HG03139 (cell line): ENCODE measurements around the gene GALNT16.

Experiments
- ATAC-seq: cut with Tn5 transposase; IDR thresholded peaks from one replicate; pipeline ENCODE4 v1.9.1; 2021; ENCODE audit not compliant: unreplicated experiment

The GALNT16 gene

DNA sequence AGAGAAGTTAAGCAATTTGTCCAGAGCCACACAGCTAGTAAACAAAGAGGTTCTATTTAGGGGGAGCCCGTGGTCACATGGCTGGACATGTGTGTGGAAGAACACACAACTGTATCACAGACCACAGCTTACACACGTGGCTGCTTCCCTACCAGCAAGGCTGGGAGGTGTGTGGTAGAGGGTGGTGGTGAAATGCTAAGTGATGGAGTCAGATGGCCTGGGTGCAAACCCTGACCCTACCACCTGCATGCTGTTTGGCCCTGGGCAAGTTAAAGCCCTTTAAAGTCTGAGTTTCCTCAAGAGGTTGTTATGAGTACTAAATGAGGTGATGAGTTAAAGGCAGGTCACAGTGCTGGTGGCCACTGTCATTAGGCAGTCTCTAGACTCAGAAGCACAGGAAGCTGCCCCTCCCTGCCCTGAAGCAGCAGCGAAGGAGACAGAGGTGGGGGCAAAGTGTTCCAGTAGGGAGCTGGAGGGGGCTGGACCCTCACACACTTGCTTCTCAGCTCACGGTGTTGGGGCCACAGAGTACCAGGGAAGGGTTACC is 73.9 kb downstream of the GALNT16 start:
- ATAC-seq: no peak

DNA sequence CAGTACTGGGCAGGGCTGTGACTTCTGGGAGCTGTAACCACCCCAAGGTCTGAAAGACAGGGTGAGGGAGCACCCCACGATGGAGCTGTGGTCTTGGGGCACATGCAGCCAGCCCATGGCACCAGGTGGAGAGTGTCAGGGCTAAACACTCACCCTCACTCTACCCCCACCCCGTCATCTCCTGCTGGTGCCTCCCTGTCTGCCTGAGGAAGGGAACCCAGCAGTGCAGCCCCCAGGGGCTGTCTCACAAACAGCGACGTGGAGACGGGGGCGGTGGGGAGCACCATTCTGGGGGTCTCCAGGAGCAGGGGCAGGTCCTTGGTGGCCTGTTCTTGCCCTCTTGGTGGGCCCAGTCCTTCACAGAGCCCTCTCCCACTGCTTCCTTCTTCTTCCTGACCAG is 74.6 kb downstream of the GALNT16 start:
- no peak for ATAC-seq

DNA sequence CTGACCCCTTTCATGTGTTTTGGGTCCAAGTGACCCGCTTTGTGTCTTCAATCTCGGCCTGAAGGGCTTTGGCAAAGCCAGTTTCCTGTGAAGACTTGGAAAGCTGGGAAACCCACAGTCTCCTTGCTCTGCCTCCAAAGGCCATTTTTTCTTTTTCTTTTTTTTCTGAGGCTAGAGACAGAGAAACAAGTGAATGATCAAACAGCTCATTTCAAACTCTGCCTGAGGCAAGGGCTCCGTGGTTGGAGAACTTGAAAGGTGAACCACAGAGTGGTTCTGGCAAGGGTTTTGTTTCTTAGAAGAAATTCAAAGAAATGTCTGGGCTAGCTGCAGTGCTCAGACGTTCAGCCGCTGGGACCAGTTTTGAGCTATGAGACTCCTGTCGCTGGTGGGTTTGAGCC is 75.4 kb downstream of the GALNT16 start:
- ATAC-seq: no peak

DNA sequence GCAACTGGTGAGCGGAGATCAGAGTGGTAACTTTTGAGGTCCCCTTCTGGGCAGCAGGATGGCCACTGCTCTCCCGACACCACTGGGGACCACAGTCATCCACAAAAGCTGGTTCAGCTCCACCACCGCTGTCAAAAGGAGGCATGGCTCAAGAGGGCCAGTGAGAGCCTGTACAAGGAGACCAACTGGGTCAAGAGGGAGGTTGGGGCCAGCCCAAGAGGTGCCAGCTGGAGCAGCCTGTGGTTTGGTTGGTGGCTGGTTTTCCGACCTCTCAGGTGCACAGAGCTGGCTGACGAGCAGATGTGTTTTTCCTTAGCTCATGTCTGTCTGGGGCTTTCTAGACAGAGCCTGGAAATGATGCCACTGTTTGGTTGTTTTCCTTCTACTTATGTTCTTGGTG is 78.0 kb downstream of the GALNT16 start:
- no peak for ATAC-seq

DNA sequence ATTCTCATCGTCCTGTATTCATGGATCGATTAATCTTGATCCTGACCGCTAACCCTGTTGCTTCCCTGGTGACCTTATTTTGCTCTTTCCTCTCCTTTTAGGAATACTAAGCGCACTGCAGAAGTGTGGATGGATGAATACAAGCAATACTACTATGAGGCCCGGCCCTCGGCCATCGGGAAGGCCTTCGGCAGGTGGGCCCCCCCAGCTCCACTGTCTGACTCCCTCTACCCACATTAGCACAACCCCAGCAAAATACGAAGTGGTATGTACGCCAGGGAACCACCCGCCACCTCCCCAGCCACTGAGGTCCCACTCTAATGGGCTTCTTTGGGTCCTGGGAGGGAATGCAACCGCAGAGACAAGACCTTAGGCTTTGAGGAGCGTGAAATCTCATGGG is 79.5 kb downstream of the GALNT16 start:
- no peak for ATAC-seq

DNA sequence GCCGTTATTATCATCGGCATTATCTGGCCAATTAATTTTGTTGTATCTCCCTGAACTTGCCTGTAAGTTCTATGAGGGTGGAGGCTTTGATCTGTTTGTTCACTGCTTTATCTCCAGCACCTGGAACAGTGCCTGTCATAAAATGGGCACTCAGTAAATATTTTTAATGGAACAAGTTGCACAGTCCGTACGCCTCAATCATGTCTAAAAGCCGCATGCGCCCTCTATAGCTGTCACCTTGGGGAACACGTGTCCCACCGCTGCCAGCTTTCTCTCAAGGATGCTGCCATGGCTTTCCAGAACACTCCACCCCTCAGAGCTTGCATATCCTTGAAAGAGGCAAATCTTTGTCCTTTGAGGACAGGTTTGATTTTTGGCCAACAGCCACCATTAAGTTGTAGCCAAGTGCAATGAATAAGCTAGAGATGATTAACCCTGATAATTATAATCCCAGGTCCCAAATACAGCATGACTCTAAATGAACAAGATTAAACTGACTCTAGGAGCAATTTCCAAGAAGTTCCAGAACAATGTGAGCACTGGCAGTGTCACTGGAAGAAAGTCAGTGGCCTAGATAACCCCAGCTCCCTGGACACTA is 83.1 kb downstream of the GALNT16 start:
- no peak for ATAC-seq

DNA sequence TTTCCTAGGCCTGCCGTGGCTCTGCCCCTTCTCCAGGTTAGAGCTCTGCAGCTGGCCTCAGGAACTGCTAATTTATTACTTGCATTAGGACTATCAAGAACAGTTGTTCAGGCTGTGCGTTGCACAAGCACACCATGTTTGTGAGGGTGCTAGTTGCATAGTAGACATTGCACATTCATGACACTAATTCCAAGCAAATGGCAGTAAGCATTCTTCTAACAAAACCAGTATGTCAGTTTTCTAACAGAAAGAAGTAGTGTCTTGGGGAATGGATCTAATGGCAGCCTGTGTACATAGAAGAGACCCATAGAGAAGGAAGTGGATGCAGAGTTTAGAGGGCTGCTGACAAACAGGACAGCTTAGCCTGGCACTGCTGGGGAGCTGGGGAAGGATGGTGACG is 84.2 kb downstream of the GALNT16 start:
- ATAC-seq: no peak

DNA sequence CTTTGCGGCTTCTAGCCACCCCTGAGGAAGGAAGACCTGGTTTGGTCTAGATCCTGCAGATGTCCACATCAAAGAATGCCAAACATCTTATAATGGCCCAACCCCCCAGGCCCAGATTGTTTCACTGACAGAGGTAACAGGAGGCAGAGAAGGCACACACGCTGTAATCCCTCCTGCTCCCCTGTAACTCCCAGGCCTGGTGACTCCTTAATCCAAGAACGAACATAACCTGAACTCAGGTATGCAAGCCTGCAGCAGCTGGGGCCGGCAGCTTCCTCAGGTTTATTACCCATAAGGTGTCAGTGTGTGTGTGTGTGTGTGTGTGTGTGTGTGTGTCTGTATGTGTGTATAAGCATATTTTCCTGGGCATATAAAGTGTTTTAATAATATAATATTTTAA is 85.4 kb downstream of the GALNT16 start:
- ATAC-seq: no peak

DNA sequence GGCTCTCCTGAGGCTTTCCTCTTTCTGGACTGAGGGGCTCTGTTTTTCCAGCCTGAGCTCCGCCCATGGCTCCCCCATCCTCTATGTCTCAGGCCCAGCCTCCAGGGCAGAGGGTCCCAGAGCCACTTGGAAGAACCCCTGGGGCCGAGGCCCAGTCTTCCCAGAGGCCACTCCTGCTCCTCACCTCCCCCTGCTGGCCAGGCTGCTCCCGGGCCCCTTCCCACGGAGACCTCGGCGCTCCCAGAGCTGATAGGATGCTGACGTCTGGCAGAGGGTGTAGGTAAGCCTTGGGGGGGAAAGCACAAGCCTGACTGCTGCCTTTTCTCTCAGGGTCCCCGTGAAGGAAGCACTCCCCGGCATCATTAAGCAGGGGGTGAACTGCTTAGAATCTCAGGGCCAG is 86.8 kb downstream of the GALNT16 start:
- no peak for ATAC-seq

DNA sequence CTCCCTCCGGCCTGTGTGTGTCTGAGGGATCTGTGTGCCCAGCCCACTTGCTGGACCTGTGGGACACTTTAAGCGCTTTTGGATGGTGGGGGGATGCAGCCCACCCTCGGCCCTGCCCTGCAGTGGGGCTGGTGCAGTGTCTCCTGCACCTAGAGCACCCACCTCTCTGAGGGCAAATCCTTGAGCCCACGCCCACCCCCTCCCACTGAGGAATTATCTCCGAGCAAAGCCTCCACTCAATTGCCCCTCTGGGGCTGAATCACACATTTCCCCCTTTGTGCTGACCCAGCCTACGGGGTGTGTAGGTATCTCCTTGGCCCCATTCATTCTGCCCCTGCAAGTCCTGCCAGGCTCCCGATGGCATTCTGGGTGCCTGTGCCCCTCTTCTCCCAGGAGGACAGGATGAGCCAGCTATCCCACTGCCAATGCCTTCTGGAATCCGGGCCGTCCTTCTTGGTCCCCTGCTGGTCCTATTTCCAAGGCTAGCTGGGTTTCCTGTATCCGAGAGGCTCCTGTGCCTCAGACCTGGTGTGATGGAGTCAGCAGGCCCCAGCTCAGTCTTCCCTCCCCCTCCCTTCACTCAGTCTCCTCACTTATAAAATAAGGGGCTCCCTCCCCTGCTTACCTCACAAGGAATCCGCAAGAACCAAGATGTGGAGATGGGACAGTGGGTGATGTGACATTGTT is 89.3 kb downstream of the GALNT16 start:
- no peak for ATAC-seq

DNA sequence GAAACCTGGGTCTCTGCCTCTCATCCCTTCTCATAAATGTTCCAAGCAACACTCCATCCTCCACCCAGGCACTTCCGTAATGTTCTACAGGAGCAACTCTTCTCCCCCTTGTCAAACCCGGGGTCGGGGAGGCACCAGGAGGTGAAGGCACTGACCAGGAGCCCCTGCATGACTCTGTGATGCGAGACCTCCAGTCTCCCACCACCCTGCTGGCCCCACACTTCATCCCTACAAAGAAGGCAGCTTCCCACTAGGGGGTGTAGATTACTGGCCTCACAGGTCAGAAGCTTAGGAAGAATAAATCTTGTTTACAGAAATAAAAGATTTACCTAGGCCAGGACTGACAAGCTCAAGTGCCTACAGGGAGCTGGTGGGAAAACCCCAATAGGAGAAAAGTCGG is 90.9 kb downstream of the GALNT16 start:
- ATAC-seq: no peak

DNA sequence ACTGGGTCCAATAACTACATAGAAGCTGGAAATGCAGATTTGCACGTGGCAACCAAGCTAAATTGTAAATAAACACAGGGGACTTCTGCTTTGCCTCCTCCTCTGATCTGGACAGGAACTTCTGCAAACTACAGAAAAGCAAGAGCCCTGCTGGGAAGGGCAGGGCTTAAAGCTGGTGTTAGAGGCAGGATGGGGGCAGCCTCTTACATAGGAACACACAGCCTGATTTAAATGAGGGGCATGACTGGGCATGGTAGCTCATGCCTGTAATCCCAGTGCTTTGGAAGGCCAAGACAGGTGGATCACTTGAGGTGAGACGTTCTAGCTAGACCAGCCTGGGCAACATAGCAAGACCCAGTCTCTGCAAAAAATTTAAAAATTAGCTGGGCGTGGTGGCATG is 91.4 kb downstream of the GALNT16 start:
- no peak for ATAC-seq

DNA sequence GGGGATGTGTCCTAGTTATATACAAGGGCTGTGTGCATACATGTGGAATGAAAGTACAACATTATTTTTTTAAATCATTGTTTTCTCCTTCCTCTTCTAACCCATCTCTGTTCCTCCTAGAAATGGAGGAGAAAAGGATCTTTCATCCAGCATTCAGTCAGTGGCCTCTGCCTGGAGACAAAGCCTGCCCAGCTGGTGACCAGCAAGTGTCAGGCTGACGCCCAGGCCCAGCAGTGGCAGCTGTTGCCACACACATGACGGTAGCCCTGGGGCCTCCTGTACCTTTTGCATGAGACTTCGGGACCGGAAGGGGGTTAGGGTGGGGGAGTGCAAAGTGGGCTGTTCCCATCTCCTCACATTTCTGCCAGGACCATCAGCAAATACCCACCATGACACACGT is 92.0 kb downstream of the GALNT16 start:
- no peak for ATAC-seq

DNA sequence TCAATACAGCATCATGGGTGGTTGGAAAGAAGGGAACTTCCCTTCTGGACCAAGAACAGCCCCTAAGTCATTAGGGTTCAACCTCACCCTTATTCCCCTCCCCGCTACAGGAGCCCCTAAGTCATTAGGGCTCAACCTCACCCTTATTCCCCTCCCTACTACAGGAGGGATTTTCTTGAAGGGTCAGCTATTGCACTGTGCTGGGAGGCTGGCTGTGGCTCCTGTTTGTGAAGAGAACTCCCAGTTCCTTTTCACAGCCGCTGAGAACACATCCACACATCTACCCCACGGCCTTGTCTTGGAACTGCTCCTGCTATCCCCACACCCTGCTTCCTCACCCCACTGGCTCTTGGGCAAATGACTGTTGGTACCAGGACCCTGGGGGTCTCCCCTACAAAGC is 93.2 kb downstream of the GALNT16 start:
- ATAC-seq: no peak

DNA sequence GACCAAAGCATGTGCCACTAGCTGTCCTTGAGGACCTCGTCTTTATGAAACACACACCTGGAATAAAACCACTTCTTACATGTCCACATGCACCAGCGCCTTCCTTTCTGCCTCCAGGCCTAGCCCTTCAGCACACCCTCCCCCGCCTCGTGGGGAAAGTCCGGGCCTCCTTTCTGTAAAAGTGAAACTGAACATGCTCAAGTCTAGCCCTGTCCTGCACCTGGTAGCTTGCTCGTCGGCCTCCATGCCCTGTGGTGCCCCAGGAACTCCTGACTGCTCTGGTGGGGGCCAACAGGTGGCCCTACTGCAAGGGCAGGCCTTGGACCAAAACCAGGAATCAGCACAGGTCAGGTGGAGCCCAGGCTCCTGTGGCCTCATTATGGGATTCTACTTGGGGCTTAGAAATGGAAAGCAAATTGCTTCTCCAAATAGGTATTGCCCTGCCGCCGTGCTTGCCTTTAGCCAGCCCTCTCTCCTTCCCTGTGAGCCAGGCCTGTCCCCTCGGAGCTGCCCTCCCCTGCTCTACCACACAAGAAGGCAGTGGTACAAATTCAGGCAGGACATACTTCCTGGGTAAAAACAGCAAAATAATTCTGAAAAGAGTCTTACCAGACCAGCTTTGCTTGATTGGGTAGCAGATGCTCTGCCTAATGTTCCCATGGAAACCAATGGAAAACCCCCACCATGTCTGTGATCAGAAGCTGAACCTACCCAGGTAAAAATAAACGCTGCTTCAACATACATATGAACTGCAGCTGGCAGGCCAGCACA is 94.6 kb downstream of the GALNT16 start:
- ATAC-seq: peak; percentile 87

DNA sequence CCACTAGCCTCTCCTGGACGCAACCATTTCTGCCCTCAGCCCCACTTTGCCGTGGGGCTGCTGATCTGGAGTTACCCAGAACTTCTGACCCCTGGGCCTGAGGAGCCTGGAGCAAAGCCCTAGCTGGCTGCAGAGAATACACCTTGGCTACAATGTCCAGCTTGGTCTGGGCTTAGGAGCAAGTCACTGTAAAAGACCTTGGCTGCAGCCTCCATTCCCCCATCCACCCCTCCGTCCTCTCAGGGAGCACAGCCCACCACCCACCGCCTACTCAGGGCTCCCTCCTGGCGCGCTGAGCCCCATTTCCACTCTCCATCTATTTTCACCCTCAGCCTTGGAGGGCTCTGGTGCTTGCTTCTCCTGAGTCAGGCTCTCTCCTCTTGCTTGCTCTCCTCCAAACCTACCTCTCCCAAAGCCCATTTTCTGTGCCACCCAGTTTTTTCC is 95.2 kb downstream of the GALNT16 start:
- ATAC-seq: no peak

DNA sequence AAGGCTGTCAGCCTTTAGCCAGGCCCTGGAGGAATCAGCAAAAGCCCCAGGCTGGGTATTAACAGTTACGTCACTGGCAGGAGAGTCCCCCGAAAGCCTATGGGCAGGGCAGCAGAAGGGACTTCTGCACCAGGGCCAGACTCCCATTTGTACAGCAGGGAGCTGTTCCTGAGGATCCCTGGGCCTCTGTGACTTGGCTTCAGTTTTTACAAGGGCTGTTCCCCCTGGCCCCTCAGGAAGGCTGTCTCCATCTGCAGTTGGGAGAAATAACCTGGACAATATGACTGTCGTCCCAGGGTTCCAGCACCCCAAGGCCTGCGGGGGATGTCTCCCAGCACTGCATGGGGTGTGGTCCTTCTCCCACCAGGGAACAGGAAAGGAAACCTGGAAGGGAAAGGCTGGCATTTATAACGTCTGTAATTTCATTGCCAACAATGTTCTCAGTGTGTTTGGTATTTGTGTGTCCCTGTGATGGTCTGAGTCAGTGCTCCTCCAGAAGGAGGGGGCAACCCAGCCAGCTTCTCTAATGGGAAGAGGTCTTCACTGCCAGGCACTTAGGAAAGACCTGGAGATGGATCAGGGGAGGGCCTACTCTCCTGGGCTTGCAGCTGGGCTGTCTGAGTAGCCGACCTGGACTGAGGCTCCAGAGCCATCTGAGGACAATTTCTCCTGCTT is 95.8 kb downstream of the GALNT16 start:
- ATAC-seq: no peak

DNA sequence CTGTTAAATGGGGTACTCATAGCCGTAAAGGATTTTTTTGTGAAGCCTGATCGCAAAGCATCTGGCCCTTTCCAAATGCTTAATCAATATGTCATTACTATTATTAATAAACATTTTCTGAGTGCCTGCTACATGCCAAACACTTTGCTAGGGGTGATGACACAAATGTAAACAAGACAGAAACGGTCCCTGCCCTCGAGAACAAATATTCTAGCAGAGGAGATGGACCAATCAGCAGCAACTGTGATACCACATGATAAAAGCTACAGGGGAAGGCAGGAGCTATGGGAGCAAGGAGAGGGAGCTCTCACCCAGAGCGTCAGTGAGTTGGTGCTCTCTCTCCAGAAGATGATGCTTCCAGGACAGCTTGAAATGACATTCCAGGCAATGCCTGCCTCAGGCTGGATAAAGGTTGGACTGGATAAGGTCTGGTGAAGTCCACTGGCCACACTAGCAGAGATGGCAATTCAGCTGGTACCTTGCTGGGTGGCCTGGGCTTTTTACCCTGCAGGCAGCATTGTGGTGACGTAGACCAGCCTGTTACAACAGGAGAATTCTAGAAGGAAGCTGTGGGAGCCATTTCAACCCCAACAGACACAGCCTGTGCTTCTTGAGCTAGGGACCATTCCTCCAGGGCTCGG is 97.1 kb downstream of the GALNT16 start:
- ATAC-seq: no peak

DNA sequence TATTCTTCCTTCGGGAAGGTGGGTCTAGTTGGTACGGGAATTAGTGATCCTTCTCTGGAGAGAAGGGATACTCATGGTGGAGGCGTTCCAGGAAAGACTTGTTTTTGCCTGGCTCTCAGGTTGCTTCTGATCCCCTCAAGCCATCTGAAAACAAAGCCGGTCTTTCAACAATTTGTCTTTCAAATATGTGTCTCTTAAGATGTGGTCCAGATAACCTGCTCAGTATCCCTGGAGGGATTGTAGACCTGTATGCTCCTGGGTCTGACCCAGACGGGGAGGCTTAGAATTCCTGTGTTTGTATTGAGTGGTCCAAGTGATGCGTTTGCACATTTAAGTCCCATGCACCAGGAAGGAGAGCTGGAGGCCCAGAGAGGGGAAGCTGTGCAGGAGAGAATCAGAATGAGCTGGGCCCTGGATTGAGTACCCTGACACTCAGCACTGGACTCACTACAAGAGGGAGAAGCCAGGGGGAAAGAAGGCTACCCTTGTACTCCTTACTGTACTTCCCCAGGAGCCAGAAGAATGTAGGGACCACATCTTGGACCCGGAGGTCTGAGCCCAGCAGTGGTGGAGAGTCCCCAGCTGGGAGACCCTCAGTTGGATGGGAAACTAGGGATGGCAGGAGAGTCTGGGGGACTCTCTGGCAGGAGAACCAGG is 97.7 kb downstream of the GALNT16 start:
- no peak for ATAC-seq

DNA sequence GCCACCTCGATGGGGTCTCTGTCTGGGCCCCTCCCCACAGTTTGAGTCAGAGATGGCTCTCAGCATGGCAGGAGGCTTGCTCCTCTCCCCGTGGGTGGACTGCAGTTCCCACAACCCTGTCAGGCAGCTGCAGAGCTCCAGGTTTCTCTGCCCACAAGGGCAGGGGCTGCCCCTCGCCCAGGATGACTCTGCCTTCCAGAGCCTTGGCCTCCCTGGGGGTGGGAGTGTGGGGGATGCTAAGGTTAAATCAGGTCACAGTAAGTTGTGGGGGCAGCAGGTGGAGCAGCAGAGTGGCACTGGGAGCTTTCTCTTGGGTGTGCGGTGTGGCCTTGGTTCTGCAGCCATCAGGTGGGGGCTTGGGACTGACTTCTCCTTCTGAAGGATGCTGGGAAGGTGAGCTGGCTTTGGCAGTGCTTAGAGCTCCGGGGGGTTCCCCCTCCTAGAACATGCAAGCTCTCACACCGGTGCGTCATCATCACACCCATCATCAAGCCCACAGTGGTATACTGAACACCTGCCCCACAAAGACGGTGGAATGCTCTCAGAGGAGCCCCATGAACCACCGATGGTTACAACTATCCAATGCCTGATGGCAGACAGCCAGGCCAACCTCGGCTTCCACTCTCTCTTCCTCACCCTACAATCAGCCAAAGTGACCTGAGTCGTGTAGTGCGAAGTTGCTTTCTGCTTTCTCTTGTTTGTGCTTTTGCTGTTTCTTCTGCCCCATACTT is 98.4 kb downstream of the GALNT16 start:
- no peak for ATAC-seq
